Thyroid gland (tissue), 4 donors: ENCODE measurements around the gene PIH1D1.

Source experiments
- POLR2A ChIP-seq, 2 donors: fragments of 450-650 bp; IDR thresholded peaks; one replicate each; pipeline ENCODE4 v1.6.1; 2017; ENCODE audit warnings: antibody characterized with exemption in 2 of 2, mild to moderate bottlenecking in 2 of 2, moderate library complexity in 1 of 2
- TF ChIP-seq, protein P1 (sequence below), 6 experiments: fragments of 200-600 bp in 3 of 6; fragments of 450-650 bp in 3 of 6; sonication (generic) in 3 of 6; IDR thresholded peaks; one replicate each; pipeline ENCODE4 v1.5.1; 2016 to 2019; ENCODE audit warnings: antibody characterized with exemption in 6 of 6, mild to moderate bottlenecking in 2 of 6, inconsistent platforms in 1 of 6, moderate library complexity in 1 of 6

GRCh38 chr19:49455773-49456172 lies 4.2 kb upstream of the PIH1D1 start:
- TF ChIP-seq, protein P1, sequence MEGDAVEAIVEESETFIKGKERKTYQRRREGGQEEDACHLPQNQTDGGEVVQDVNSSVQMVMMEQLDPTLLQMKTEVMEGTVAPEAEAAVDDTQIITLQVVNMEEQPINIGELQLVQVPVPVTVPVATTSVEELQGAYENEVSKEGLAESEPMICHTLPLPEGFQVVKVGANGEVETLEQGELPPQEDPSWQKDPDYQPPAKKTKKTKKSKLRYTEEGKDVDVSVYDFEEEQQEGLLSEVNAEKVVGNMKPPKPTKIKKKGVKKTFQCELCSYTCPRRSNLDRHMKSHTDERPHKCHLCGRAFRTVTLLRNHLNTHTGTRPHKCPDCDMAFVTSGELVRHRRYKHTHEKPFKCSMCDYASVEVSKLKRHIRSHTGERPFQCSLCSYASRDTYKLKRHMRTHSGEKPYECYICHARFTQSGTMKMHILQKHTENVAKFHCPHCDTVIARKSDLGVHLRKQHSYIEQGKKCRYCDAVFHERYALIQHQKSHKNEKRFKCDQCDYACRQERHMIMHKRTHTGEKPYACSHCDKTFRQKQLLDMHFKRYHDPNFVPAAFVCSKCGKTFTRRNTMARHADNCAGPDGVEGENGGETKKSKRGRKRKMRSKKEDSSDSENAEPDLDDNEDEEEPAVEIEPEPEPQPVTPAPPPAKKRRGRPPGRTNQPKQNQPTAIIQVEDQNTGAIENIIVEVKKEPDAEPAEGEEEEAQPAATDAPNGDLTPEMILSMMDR (IDR thresholded peaks at IDR 0.05): no peak
- TF ChIP-seq POLR2A (IDR thresholded peaks at IDR 0.05): no peak
